AG09309 (cell line): Measurements from ENCODE around the gene MAP3K2.

ENCODE experiments used
- DNase-seq: peaks from one replicate; pipeline ENCODE4 v3.0.0-alpha.2; 2010; ENCODE audit warnings: low read depth
- H3K4me3 ChIP-seq: 2 replicates; pipeline ENCODE4 v1.5.1; 2011; ENCODE audit warnings: mild to moderate bottlenecking, low read depth, low read length, moderate library complexity; ENCODE audit not compliant: control insufficient read depth
- TF ChIP-seq, protein P1 (sequence below): IDR thresholded peaks from 2 replicates; pipeline ENCODE4 v1.5.1; 2011; ENCODE audit warnings: mild to moderate bottlenecking, low read depth, low read length, inconsistent platforms; ENCODE audit not compliant: insufficient read depth, control insufficient read depth; ENCODE audit errors: missing control alignments

MAP3K2 gene

DNA sequence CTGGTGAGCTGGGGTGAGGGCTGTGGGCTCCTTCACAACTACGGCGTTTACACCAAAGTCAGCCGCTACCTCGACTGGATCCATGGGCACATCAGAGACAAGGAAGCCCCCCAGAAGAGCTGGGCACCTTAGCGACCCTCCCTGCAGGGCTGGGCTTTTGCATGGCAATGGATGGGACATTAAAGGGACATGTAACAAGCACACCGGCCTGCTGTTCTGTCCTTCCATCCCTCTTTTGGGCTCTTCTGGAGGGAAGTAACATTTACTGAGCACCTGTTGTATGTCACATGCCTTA lies 41.0 kb upstream of the MAP3K2 start:
- TF ChIP-seq, protein P1, sequence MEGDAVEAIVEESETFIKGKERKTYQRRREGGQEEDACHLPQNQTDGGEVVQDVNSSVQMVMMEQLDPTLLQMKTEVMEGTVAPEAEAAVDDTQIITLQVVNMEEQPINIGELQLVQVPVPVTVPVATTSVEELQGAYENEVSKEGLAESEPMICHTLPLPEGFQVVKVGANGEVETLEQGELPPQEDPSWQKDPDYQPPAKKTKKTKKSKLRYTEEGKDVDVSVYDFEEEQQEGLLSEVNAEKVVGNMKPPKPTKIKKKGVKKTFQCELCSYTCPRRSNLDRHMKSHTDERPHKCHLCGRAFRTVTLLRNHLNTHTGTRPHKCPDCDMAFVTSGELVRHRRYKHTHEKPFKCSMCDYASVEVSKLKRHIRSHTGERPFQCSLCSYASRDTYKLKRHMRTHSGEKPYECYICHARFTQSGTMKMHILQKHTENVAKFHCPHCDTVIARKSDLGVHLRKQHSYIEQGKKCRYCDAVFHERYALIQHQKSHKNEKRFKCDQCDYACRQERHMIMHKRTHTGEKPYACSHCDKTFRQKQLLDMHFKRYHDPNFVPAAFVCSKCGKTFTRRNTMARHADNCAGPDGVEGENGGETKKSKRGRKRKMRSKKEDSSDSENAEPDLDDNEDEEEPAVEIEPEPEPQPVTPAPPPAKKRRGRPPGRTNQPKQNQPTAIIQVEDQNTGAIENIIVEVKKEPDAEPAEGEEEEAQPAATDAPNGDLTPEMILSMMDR, result no peak
- H3K4me3 ChIP-seq, result no peak overlapping the region
- DNase-seq, result no peak

DNA sequence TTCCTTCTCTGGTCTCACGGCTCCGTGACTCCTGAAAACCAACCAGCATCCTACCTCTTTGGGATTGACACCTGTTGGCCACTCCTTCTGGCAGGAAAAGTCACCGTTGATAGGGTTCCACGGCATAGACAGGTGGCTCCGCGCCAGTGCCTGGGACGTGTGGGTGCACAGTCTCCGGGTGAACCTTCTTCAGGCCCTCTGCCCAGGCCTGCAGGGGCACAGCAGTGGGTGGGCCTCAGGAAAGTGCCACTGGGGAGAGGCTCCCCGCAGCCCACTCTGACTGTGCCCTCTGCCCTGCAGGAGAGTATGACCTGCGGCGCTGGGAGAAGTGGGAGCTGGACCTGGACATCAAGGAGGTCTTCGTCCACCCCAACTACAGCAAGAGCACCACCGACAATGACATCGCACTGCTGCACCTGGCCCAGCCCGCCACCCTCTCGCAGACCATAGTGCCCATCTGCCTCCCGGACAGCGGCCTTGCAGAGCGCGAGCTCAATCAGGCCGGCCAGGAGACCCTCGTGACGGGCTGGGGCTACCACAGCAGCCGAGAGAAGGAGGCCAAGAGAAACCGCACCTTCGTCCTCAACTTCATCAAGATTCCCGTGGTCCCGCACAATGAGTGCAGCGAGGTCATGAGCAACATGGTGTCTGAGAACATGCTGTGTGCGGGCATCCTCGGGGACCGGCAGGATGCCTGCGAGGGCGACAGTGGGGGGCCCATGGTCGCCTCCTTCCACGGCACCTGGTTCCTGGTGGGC lies 40.5 kb upstream of the MAP3K2 start:
- DNase-seq, result no peak
- no peak overlapping the region for H3K4me3 ChIP-seq
- TF ChIP-seq, protein P1, result no peak

DNA sequence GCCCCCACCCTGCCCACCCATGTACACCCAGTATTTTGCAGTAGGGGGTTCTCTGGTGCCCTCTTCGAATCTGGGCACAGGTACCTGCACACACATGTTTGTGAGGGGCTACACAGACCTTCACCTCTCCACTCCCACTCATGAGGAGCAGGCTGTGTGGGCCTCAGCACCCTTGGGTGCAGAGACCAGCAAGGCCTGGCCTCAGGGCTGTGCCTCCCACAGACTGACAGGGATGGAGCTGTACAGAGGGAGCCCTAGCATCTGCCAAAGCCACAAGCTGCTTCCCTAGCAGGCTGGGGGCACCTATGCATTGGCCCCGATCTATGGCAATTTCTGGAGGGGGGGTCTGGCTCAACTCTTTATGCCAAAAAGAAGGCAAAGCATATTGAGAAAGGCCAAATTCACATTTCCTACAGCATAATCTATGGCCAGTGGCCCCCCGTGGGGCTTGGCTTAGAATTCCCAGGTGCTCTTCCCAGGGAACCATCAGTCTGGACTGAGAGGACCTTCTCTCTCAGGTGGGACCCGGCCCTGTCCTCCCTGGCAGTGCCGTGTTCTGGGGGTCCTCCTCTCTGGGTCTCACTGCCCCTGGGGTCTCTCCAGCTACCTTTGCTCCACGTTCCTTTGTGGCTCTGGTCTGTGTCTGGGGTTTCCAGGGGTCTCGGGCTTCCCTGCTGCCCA lies 39.7 kb upstream of the MAP3K2 start:
- no peak overlapping the region for H3K4me3 ChIP-seq
- no peak for DNase-seq
- TF ChIP-seq, protein P1, result no peak

DNA sequence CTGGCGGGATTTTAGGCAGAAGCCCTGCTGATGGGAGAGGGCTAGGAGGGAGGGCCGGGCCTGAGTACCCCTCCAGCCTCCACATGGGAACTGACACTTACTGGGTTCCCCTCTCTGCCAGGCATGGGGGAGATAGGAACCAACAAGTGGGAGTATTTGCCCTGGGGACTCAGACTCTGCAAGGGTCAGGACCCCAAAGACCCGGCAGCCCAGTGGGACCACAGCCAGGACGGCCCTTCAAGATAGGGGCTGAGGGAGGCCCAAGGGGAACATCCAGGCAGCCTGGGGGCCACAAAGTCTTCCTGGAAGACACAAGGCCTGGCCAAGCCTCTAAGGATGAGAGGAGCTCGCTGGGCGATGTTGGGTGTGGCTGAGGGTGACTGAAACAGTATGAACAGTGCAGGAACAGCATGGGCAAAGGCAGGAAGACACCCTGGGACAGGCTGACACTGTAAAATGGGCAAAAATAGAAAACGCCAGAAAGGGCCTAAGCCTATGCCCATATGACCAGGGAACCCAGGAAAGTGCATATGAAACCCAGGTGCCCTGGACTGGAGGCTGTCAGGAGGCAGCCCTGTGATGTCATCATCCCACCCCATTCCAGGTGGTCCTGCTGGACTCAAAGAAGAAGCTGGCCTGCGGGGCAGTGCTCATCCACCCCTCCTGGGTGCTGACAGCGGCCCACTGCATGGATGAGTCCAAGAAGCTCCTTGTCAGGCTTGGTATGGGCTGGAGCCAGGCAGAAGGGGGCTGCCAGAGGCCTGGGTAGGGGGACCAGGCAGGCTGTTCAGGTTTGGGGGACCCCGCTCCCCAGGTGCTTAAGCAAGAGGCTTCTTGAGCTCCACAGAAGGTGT lies 39.0 kb upstream of the MAP3K2 start:
- no peak for DNase-seq
- H3K4me3 ChIP-seq, result no peak overlapping the region
- TF ChIP-seq, protein P1, result no peak

DNA sequence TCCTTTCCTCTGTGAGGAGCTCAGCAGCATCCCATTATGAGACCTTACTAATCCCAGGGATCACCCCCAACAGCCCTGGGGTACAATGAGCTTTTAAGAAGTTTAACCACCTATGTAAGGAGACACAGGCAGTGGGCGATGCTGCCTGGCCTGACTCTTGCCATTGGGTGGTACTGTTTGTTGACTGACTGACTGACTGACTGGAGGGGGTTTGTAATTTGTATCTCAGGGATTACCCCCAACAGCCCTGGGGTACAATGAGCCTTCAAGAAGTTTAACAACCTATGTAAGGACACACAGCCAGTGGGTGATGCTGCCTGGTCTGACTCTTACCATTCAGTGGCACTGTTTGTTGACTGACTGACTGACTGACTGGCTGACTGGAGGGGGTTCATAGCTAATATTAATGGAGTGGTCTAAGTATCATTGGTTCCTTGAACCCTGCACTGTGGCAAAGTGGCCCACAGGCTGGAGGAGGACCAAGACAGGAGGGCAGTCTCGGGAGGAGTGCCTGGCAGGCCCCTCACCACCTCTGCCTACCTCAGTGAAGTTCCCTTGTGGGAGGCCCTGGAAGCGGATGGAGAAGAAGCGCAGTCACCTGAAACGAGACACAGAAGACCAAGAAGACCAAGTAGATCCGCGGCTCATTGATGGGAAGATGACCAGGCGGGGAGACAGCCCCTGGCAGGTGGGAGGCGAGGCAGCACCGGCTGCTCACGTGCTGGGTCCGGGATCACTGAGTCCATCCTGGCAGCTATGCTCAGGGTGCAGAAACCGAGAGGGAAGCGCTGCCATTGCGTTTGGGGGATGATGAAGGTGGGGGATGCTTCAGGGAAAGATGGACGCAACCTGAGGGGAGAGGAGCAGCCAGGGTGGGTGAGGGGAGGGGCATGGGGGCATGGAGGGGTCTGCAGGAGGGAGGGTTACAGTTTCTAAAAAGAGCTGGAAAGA lies 38.0 kb upstream of the MAP3K2 start:
- H3K4me3 ChIP-seq, result no peak overlapping the region
- TF ChIP-seq, protein P1, result no peak

More for the DNA sequence above, 38.0 kb upstream of the MAP3K2 start:
- DNase-seq, result no peak
